CD4-positive, alpha-beta T cell (primary cell): ENCODE data around the gene AJUBA. TPM values are rescaled to one million over a fixed set of nuclear protein-coding genes. Genes with fewer than 3 reads are reported as not detected.
"Not testable (repeated sequence)": the region's sequence is repeated elsewhere in the genome, so short reads cannot be mapped to it uniquely, and the experiment has no call there.

Experiments used
- ATAC-seq: fragments of 200-7000 bp; cut with Tn5 transposase; one replicate; pipeline ENCODE4 v1.10.0; 2022; ENCODE audit warnings: mild to moderate bottlenecking; ENCODE audit not compliant: poor library complexity
- CTCF ChIA-PET: fragments of 350-600 bp; sonication (Branson Sonifier 250); formaldehyde crosslinking; loops from one replicate; lab custom pipeline; 2021; ENCODE audit warnings: antibody characterized with exemption, inconsistent platforms; lab: Charles Lee
- POLR2A ChIA-PET: fragments of 350-600 bp; sonication (Branson Sonifier 250); formaldehyde crosslinking; loops from one replicate; lab custom pipeline; 2021; ENCODE audit warnings: antibody characterized with exemption, inconsistent platforms; lab: Charles Lee
- DNase-seq, 14 experiments: peaks; one replicate each; pipeline ENCODE4 v3.0.0-alpha.2; 2013 to 2020; ENCODE audit warnings: mixed read lengths in 2 of 14
- H3K27ac ChIP-seq, 2 donors: one replicate each; pipeline versions ENCODE4 v1.5.1 to v1.7.0; 2013; ENCODE audit warnings: low read length in 2 of 2, low read depth in 1 of 2, mild to moderate bottlenecking in 1 of 2
- H3K27me3 ChIP-seq, 2 experiments: 1 replicate in 1 of 2; 2 replicates in 1 of 2; pipeline versions ENCODE4 v1.6.1 to v1.7.0; 2013; ENCODE audit warnings: low read length in 2 of 2, control low read depth in 1 of 2, mild to moderate bottlenecking in 1 of 2, moderate library complexity in 1 of 2; ENCODE audit not compliant: insufficient read depth in 2 of 2, control insufficient read depth in 1 of 2
- H3K36me3 ChIP-seq: one replicate; pipeline ENCODE4 v1.6.1; 2013; ENCODE audit warnings: low read length, control low read depth; ENCODE audit not compliant: insufficient read depth
- H3K4me1 ChIP-seq: one replicate; pipeline ENCODE4 v1.6.1; 2013; ENCODE audit warnings: low read length, control low read depth; ENCODE audit not compliant: insufficient read depth
- H3K4me3 ChIP-seq: one replicate; pipeline ENCODE4 v1.5.1; 2013; ENCODE audit warnings: mild to moderate bottlenecking, low read length, moderate library complexity
- H3K9me3 ChIP-seq, 2 experiments: 1 replicate in 1 of 2; 2 replicates in 1 of 2; pipeline versions ENCODE4 v1.6.1 to v1.7.0; 2013; ENCODE audit warnings: low read length in 2 of 2, mild to moderate bottlenecking in 2 of 2, control low read depth in 1 of 2, moderate library complexity in 1 of 2; ENCODE audit not compliant: control insufficient read depth in 1 of 2, insufficient read depth in 1 of 2
- H3K27ac Mint-ChIP-seq: one replicate; pipeline ENCODE4 v1.8.0; 2020; ENCODE audit warnings: mixed read lengths
- H3K27me3 Mint-ChIP-seq: one replicate; pipeline ENCODE4 v1.8.0; 2021; ENCODE audit warnings: mixed read lengths
- H3K36me3 Mint-ChIP-seq: one replicate; pipeline ENCODE4 v1.8.0; 2021; ENCODE audit warnings: low read depth, mixed read lengths
- H3K4me1 Mint-ChIP-seq: one replicate; pipeline ENCODE4 v1.8.0; 2021; ENCODE audit warnings: low read depth, mixed read lengths
- H3K4me3 Mint-ChIP-seq: one replicate; pipeline ENCODE4 v1.8.0; 2020; ENCODE audit warnings: mild to moderate bottlenecking, mixed read lengths
- H3K9me3 Mint-ChIP-seq: one replicate; pipeline ENCODE4 v1.8.0; 2020; ENCODE audit warnings: mixed read lengths
- intact Hi-C, 2 experiments: fragments of 100-400 bp; cut with DNase I in 1 of 2; cut with micrococcal nuclease in 1 of 2; formaldehyde crosslinking; loops; one replicate each; pipeline versions ENCODE4 v1.15.1 to v1.9.0; 2023 to 2025; cut with DNase I, micrococcal nuclease
- total RNA-seq, 174 experiments: library from RNA in 2 of 174; stranded (reverse) in 2 of 174; gene quantifications; one replicate each; pipeline ENCODE4 v1.2.3 and lab custom pipeline; 2021 to 2026
- TF ChIP-seq, protein P1 (sequence below): fragments of 200-600 bp; IDR thresholded peaks from one replicate; pipeline ENCODE4 v1.8.0; 2022; ENCODE audit warnings: antibody characterized with exemption, mild to moderate bottlenecking

AJUBA gene
- total RNA-seq, 2 experiments from 2014 or later = 0.67 to 1.1 TPM

GRCh38 chr14:23015618-23016017 is 33.3 kb upstream of the AJUBA start:
- Histone ChIP-seq H3K4me1 (peaks cover 10% of the 10 kb centered on the region), H3K9me3 (no peaks in the 10 kb centered on the region), H3K36me3 (no peaks in the 10 kb centered on the region), H3K27ac (no peak overlapping the region), H3K27me3 (no peaks in the 10 kb centered on the region), H3K4me3 (no peak overlapping the region)
- intact Hi-C loops = no loop called here
- Mint-ChIP-seq H3K27me3 (no peaks in the 10 kb centered on the region), H3K36me3 (no peaks in the 10 kb centered on the region), H3K4me1 (peaks cover 14% of the 10 kb centered on the region), H3K27ac (peak overlapping the region; percentile 61), H3K9me3 (no peaks in the 10 kb centered on the region), H3K4me3 (peak overlapping the region; percentile 3)
- ChIA-PET POLR2A (interaction anchor here (1.0 kb wide), 1 partner anchor 8 kb away, joined by 8 read pairs; no protein-coding TSS in a partner anchor), CTCF (interaction anchor here (0.7 to 1.3 kb wide), 2 partner anchors 9 to 53 kb away, joined by 3 to 6 read pairs; no protein-coding TSS in a partner anchor)
- no peak for ATAC-seq
- no peak for DNase-seq
- TF ChIP-seq, protein P1, sequence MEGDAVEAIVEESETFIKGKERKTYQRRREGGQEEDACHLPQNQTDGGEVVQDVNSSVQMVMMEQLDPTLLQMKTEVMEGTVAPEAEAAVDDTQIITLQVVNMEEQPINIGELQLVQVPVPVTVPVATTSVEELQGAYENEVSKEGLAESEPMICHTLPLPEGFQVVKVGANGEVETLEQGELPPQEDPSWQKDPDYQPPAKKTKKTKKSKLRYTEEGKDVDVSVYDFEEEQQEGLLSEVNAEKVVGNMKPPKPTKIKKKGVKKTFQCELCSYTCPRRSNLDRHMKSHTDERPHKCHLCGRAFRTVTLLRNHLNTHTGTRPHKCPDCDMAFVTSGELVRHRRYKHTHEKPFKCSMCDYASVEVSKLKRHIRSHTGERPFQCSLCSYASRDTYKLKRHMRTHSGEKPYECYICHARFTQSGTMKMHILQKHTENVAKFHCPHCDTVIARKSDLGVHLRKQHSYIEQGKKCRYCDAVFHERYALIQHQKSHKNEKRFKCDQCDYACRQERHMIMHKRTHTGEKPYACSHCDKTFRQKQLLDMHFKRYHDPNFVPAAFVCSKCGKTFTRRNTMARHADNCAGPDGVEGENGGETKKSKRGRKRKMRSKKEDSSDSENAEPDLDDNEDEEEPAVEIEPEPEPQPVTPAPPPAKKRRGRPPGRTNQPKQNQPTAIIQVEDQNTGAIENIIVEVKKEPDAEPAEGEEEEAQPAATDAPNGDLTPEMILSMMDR = no peak

DNA sequence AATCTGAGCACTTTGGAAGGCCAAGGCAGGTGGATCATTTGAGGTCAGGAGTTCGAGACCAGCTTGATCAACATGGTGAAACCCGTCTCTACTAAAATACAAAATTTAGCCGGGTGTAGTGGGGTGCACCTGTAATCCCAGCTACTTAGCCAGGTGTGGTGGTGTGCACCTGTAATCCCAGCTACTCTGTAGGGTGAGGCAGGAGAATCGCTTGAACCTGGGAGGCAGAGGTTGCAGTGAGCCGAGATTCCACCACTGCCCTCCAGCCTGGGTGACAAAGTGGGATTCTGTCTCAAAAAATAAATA is 31.4 kb upstream of the AJUBA start:
- H3K36me3 Mint-ChIP-seq, ATAC-seq, H3K27ac Mint-ChIP-seq, H3K4me3 Mint-ChIP-seq, H3K36me3 ChIP-seq, H3K9me3 Mint-ChIP-seq, H3K4me3 ChIP-seq, H3K27me3 ChIP-seq, H3K27me3 Mint-ChIP-seq, H3K9me3 ChIP-seq, intact Hi-C loops, POLR2A ChIA-PET, H3K27ac ChIP-seq, H3K4me1 ChIP-seq, CTCF ChIA-PET, DNase-seq: not testable (repeated sequence)
- peaks cover 22% of the 10 kb centered on the region for H3K4me1 Mint-ChIP-seq

GRCh38 chr14:23013054-23013748 is 30.9 kb upstream of the AJUBA start:
- H3K9me3 Mint-ChIP-seq = no peaks in the 10 kb centered on the region
- peak overlapping the region; percentile 18 for H3K27ac Mint-ChIP-seq
- ChIA-PET CTCF (interaction anchor here (1.1 to 1.9 kb wide), 2 partner anchors 18 to 56 kb away, joined by 4 to 8 read pairs; no protein-coding TSS in a partner anchor), POLR2A (interaction anchor here (1.1 to 1.5 kb wide), 3 partner anchors 8 to 12 kb away, joined by 3 to 7 read pairs (median 5); no protein-coding TSS in a partner anchor)
- Histone ChIP-seq H3K36me3 (no peaks in the 10 kb centered on the region), H3K4me1 (peaks cover 9% of the 10 kb centered on the region), H3K27me3 (no peaks in the 10 kb centered on the region), H3K27ac (no peak overlapping the region), H3K4me3 (no peak overlapping the region), H3K9me3 (no peaks in the 10 kb centered on the region)
- H3K4me3 Mint-ChIP-seq = peak overlapping the region; percentile 16
- peaks cover 27% of the 10 kb centered on the region for H3K4me1 Mint-ChIP-seq
- TF ChIP-seq, protein P1 = no peak
- DNase-seq = no peak
- ATAC-seq = no peak
- no peaks in the 10 kb centered on the region for H3K27me3 Mint-ChIP-seq
- no peaks in the 10 kb centered on the region for H3K36me3 Mint-ChIP-seq
- intact Hi-C loops = no loop called here
